ENCODE results near the gene MLLT1.

GRCh38 chr19:6229216-6229913, 50.4 kb downstream of the MLLT1 start:
- no peak for TF ChIP-seq RXRA (IDR thresholded peaks at IDR 0.05; ENCODE audit: insufficient read depth, low read depth, low read length)
- TF ChIP-seq CTCF (IDR thresholded peaks at IDR 0.05; ENCODE audit: control extremely low read depth in 1 of 3, insufficient read depth in 1 of 3, low read depth in 1 of 3, low read length in 3 of 3), result no peak
- TF ChIP-seq TBP (IDR thresholded peaks at IDR 0.05; ENCODE audit: low read depth, low read length), result no peak
- no peak for TF ChIP-seq HDAC2 (IDR thresholded peaks at IDR 0.05; ENCODE audit: borderline replicate concordance in 1 of 2, low read depth in 2 of 2, low read length in 2 of 2)
- TF ChIP-seq RAD21 (IDR thresholded peaks at IDR 0.05 in 1 of 2, conservative IDR thresholded peaks at IDR 0.05 in 1 of 2; ENCODE audit: low read depth in 2 of 2, low read length in 2 of 2), result no peak
- TF ChIP-seq BRCA1 (IDR thresholded peaks at IDR 0.05; ENCODE audit: low read depth, low read length), result no peak
